Muscle layer of colon (tissue), 2 donors: ENCODE results near the gene PBXIP1.

Experiments
- H3K27ac ChIP-seq: one replicate; pipeline ENCODE4 v1.7.0; 2013; ENCODE audit warnings: low read depth, mild to moderate bottlenecking, low read length, moderate library complexity
- H3K27me3 ChIP-seq, 2 donors: one replicate each; pipeline ENCODE4 v1.7.0; 2013; ENCODE audit warnings: low read length in 2 of 2, mild to moderate bottlenecking in 2 of 2; ENCODE audit not compliant: insufficient read depth in 2 of 2, control insufficient read depth in 1 of 2
- H3K36me3 ChIP-seq: one replicate; pipeline ENCODE4 v1.7.0; 2013; ENCODE audit warnings: mild to moderate bottlenecking, low read length; ENCODE audit not compliant: insufficient read depth
- H3K4me1 ChIP-seq: one replicate; pipeline ENCODE4 v1.7.0; 2013; ENCODE audit warnings: mild to moderate bottlenecking, low read length; ENCODE audit not compliant: insufficient read depth
- H3K4me3 ChIP-seq, 2 donors: one replicate each; pipeline ENCODE4 v1.7.0; 2013; ENCODE audit warnings: low read length in 2 of 2, low read depth in 1 of 2, mild to moderate bottlenecking in 1 of 2, moderate library complexity in 1 of 2
- H3K9ac ChIP-seq: one replicate; pipeline ENCODE4 v1.7.0; 2013; ENCODE audit warnings: low read length
- H3K9me3 ChIP-seq: one replicate; pipeline ENCODE4 v1.7.0; 2013; ENCODE audit warnings: mild to moderate bottlenecking, low read length
- donor health status: abdominal sarcoma.
- donor health status: Adenocarcinoma of cecum.

PBXIP1 gene

GRCh38 chr1:154960446-154961136 is 4.7 kb upstream of the PBXIP1 start:
- Histone ChIP-seq H3K9me3 (no peaks in the 10 kb centered on the region), H3K27ac (peak overlapping the region; percentile 80), H3K9ac (peak overlapping the region; percentile 76), H3K27me3 (no peaks in the 10 kb centered on the region), H3K36me3 (peaks cover 47% of the 10 kb centered on the region), H3K4me3 (peak overlapping the region; percentile 63 to 67), H3K4me1 (peaks cover 32% of the 10 kb centered on the region)

DNA sequence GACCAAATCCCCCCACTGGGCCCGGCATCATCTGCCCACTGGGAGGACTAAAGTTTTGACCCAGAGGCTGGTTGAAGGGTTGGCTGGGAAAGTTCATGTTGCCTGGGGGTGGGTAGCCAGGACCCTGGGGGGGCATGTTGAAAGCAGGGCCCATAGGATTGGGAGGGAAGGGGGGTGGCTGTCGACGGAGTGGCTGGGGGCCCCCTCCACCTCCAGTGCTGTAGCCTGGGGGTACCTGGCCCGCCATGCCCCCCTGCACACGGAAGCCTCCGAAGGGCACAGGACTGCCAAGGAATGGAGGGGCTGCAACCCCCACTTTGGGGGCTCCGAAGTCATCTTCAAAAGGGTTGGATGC is 3.5 kb upstream of the PBXIP1 start:
- Histone ChIP-seq H3K27ac (no peak overlapping the region), H3K4me3 (no peak overlapping the region), H3K27me3 (no peaks in the 10 kb centered on the region), H3K9ac (no peak overlapping the region), H3K36me3 (peaks cover 36% of the 10 kb centered on the region), H3K4me1 (peaks cover 44% of the 10 kb centered on the region), H3K9me3 (no peaks in the 10 kb centered on the region)

DNA sequence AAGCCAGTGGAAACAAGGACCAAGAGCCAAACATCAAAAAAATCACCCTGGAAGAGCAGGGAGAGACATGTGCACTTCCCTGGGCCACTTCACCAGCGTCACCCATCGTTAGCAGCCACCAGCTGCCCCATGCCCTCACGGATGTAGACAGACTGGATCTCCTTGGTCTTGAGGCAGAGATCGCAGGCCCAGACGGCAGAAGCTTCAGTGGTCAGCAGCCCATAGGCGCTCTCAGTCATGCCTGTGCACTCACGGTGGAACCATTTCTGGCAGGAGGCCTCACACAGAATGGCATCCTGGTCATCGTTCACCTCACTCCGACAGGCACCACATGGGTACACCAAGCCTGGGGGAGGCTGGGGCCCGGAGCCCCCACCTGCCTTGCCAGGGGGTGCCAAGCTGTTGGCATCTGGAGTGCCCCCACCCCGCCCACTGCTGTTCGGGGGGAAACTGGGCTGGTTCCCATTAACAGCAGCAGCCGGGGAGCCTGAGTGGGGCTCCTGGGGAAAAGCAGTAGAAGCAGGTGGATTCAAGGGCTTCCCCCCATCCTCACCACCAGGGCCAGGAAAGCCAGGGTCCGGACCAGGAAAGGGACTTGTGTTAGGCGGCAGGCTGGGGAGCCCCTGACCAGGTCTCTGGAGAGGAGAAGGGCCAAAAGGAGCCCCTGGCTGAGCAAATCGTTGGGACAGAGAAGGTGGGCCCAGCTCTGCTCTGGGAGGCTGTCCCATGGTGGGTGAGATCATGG is 3.0 kb upstream of the PBXIP1 start:
- peaks cover 31% of the 10 kb centered on the region for H3K36me3 ChIP-seq
- no peak overlapping the region for H3K4me3 ChIP-seq
- H3K27me3 ChIP-seq = no peaks in the 10 kb centered on the region
- H3K9me3 ChIP-seq = no peaks in the 10 kb centered on the region
- no peak overlapping the region for H3K27ac ChIP-seq
- peaks cover 49% of the 10 kb centered on the region for H3K4me1 ChIP-seq
- no peak overlapping the region for H3K9ac ChIP-seq

DNA sequence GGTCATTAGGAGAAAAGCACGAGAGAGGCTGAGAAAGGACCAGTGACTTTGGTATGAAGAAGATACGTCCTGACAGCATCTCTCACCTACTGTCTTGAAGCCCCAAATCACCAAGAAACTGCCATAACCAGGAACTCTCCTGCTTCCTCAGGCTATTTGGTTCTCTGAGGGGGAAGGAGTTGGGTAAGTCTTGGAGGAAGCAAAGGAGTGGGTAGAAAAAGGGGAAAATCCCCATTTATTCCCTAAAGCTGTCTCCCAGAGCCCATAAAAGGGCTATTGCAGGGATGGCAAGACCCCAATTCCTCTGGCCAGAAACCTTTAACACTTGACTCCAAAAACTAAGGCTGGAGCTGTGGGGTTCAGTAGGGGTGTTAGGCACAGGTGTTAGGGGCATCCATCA is 2.1 kb upstream of the PBXIP1 start:
- Histone ChIP-seq H3K9me3 (no peaks in the 10 kb centered on the region), H3K27ac (no peak overlapping the region), H3K4me1 (peaks cover 52% of the 10 kb centered on the region), H3K9ac (no peak overlapping the region), H3K27me3 (no peaks in the 10 kb centered on the region), H3K4me3 (no peak overlapping the region), H3K36me3 (peaks cover 23% of the 10 kb centered on the region)

GRCh38 chr1:154957091-154957657 is 1.3 kb upstream of the PBXIP1 start:
- Histone ChIP-seq H3K9ac (no peak overlapping the region), H3K4me1 (peaks cover 53% of the 10 kb centered on the region), H3K9me3 (no peaks in the 10 kb centered on the region), H3K27ac (peak overlapping the region; percentile 8), H3K27me3 (no peaks in the 10 kb centered on the region), H3K36me3 (peaks cover 20% of the 10 kb centered on the region), H3K4me3 (peak overlapping the region in 1 of 2 donors; percentile 80)

DNA sequence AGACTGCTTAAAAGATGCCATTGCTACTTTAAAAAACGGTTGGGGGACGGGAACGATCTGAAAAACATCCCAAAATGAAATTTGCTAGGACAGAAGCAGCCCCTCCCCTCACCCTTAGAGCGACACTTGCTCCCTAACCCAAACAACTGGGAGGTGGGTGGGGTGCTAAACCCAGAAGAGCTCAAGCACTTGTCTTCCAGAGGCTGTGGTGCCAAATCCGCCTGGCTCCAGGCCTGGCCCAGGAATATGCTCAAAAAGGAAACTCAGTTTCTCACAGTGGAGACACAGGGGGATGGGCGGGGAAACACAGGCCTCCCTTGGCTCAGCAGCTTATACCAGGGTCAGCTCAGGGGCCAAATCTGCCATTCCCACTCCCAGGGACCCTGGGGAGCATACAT is 644 bp upstream of the PBXIP1 start:
- H3K9ac ChIP-seq = peak overlapping the region; percentile 15
- peaks cover 59% of the 10 kb centered on the region for H3K4me1 ChIP-seq
- no peaks in the 10 kb centered on the region for H3K9me3 ChIP-seq
- peak overlapping the region; percentile 8 for H3K27ac ChIP-seq
- H3K4me3 ChIP-seq = peak overlapping the region; percentile 47 to 80
- peaks cover 21% of the 10 kb centered on the region for H3K36me3 ChIP-seq
- no peaks in the 10 kb centered on the region for H3K27me3 ChIP-seq

DNA sequence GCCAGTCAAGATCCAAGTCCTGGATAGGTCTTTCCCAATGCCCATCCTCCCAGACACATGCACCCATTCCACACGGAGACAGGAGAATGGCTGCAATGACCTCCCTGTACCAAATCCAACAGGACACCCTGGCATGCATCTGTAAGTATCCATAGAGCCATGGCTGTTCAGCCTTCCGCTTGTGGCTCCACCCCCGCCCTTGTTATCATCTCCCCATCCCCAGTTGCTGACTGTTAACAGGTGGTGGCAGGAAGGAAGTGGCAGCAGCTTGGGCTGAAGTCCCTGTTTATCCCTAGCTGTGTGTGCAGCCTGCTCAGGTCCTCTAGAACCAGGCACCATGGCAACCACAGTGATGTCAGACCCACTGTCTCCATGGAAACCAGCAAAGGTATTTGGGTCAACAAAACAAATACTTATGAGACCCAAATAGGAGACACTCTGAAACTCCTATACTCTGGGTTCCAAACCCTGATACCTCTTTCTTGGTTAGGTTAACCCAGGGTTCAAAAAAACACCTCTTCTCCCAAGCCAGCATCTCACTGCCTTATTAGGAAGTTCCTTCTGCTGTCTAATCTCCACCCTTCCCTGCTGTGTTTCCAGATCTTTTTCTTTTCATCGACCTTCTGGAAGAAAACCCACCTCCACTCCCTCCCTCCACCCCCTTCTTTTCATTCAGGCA is 721 bp downstream of the PBXIP1 start:
- Histone ChIP-seq H3K4me3 (peak overlapping the region; percentile 15 to 80), H3K4me1 (peaks cover 51% of the 10 kb centered on the region), H3K36me3 (peaks cover 33% of the 10 kb centered on the region), H3K27me3 (no peaks in the 10 kb centered on the region), H3K9me3 (no peaks in the 10 kb centered on the region), H3K9ac (peak overlapping the region; percentile 15), H3K27ac (peak overlapping the region; percentile 8)

GRCh38 chr1:154954541-154954940 is 1.4 kb downstream of the PBXIP1 start:
- peaks cover 31% of the 10 kb centered on the region for H3K36me3 ChIP-seq
- peak overlapping the region in 1 of 2 donors; percentile 80 for H3K4me3 ChIP-seq
- peaks cover 51% of the 10 kb centered on the region for H3K4me1 ChIP-seq
- no peaks in the 10 kb centered on the region for H3K27me3 ChIP-seq
- H3K9me3 ChIP-seq = no peaks in the 10 kb centered on the region
- H3K27ac ChIP-seq = peak overlapping the region; percentile 8
- H3K9ac ChIP-seq = no peak overlapping the region

DNA sequence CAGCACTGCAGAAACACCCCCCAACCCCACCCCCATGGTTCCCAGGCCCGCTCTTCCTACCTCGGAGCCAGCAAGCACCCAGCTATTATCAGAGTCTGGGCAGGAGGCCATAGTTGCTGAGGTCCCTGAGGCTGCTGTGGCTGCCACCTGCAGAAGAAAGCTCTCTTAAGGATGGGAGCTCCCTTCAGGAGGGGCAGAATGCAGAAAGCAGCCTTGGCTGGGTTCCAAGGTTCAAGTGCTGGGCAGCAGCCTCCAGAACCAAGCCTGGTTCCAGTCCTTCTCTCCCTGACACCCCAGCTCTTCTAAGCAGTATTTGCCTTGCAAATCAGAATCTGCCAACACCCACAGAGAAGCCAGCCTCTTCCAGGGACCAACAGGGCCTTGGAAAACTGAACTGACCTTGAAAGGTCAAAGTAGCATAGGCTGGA is 2.3 kb downstream of the PBXIP1 start:
- peaks cover 51% of the 10 kb centered on the region for H3K4me1 ChIP-seq
- H3K9me3 ChIP-seq = no peaks in the 10 kb centered on the region
- no peak overlapping the region for H3K27ac ChIP-seq
- H3K4me3 ChIP-seq = peak overlapping the region in 1 of 2 donors; percentile 80
- H3K9ac ChIP-seq = no peak overlapping the region
- no peaks in the 10 kb centered on the region for H3K27me3 ChIP-seq
- peaks cover 25% of the 10 kb centered on the region for H3K36me3 ChIP-seq

GRCh38 chr1:154952664-154953063 is 3.2 kb downstream of the PBXIP1 start:
- H3K27me3 ChIP-seq = no peaks in the 10 kb centered on the region
- peaks cover 26% of the 10 kb centered on the region for H3K36me3 ChIP-seq
- no peak overlapping the region for H3K9ac ChIP-seq
- H3K9me3 ChIP-seq = no peaks in the 10 kb centered on the region
- peaks cover 51% of the 10 kb centered on the region for H3K4me1 ChIP-seq
- no peak overlapping the region for H3K27ac ChIP-seq
- H3K4me3 ChIP-seq = no peak overlapping the region

- no peak overlapping the region for H3K9ac ChIP-seq
- H3K4me3 ChIP-seq = no peak overlapping the region
- H3K4me1 ChIP-seq = peaks cover 48% of the 10 kb centered on the region
- H3K27me3 ChIP-seq = no peaks in the 10 kb centered on the region
- peaks cover 31% of the 10 kb centered on the region for H3K36me3 ChIP-seq
- H3K9me3 ChIP-seq = no peaks in the 10 kb centered on the region
- no peak overlapping the region for H3K27ac ChIP-seq
Measured at GRCh38 chr1:154951901-154952657, 3.8 kb downstream of the PBXIP1 start.
